HG02852 (cell line): ENCODE measurements around the gene MVB12B.
"Not testable (repeated sequence)": the region's sequence is repeated elsewhere in the genome, so short reads cannot be mapped to it uniquely, and the experiment has no call there.

Experiments
- ATAC-seq: cut with Tn5 transposase; IDR thresholded peaks from one replicate; pipeline ENCODE4 v1.9.1; 2021; ENCODE audit warnings: mild to moderate bottlenecking, moderate library complexity; ENCODE audit not compliant: unreplicated experiment

Gene MVB12B

GRCh38 chr9:126550891-126551351, 224.3 kb downstream of the MVB12B start:
- ATAC-seq = no peak

- no peak for ATAC-seq
Measured at GRCh38 chr9:126551812-126552211, 225.2 kb downstream of the MVB12B start.

DNA sequence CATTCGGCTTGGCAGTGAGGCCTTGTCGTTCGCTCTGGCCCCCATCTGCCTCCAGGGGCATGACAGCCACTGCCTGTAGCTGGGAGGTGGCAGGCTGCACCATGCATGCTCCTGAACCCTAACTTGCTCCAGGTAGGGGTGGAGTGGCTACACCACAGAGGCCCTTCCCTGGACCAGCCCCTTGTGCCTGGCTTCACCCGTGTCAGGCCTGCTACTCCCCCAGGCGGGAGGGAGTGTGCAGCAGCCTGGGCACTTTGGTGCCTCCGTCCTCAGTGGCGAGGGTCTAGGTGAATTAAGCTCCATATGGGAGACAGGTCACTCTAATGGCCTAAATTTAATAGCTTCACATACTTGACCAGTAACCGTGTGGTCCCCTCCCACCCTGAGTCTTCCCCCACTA, 227.7 kb downstream of the MVB12B start:
- no peak for ATAC-seq

- ATAC-seq = not testable (repeated sequence)
Measured at GRCh38 chr9:126555421-126555820, 228.8 kb downstream of the MVB12B start.
